Stimulated activated CD8-positive, alpha-beta memory T cell treated with anti-CD3 and anti-CD28 coated beads, Interleukin-4, amount 100 ng/mL, for 48 hours (primary cell): ENCODE measurements around the gene VDAC2.
A peak's percentile ranks its signal among the peaks of the same experiment; 100 is the strongest.
"Not testable (repeated sequence)": the region's sequence is repeated elsewhere in the genome, so short reads cannot be mapped to it uniquely, and the experiment has no call there.

Source experiments
- DNase-seq: peaks from one replicate; pipeline ENCODE4 v3.0.0-alpha.2; 2020

Gene VDAC2

GRCh38 chr10:75201793-75202307 lies 8.7 kb upstream of the VDAC2 start:
- DNase-seq, result peak; percentile 14

DNA sequence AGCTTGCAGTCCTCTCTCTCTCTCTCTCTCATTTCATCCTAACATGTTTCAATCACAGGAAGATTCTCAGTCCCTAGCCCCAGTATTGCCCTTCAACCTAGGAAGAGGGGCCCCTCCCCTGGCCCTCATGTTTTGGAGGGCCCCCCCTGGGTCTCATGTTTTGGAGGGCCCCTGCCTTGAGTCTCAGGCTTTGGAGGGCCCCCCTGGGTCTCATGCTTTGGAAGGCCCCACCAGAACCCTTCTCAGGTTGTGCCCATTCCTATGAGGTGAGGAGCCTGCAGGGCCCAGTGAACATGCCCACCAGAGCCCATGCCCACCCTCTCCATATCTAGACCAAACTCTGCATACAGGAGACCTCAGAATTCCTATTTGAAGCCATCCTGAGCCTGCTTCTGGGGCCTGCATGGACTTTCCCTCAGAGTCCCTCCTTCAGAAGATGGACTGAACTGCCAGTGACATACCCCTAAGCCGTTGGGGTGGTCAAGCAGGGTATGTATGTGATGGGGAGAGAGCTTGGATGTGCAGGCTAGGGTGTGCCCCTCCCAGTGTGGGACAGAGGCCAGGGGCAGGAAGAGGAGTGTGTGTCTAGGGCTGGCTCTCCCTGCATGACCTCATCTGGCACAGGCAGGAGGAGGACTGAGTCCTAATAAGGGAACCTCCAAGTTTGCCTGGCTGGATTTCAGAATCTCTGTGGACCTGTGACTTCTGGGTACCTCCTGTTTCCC lies 8.1 kb upstream of the VDAC2 start:
- peak; percentile 5 for DNase-seq

- not testable (repeated sequence) for DNase-seq
Observed at GRCh38 chr10:75203046-75203620, 7.5 kb upstream of the VDAC2 start.

- no peak for DNase-seq
Observed at GRCh38 chr10:75203724-75204123, 6.9 kb upstream of the VDAC2 start.

DNA sequence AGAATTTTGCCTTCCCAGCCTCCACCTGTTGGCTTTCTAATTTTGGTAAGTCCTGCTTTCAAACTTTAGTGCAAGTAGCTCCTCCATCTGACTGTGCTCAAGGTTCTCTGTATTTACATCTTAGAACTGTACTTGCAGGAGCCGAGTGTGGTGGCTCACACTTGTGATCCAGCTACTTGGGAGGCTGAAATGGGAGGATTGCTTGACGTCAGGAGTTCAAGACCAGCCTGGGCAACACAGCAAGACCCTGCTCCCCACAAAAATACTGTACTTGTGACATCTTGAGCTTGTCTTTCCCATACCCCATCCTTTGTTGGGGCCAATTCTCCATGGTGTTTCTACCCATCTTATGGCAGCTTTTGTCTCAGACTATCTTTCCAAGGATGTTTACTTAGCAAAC lies 4.7 kb upstream of the VDAC2 start:
- DNase-seq, result no peak

- DNase-seq, result not testable (repeated sequence)
Observed at GRCh38 chr10:75206638-75207037, 4.0 kb upstream of the VDAC2 start.

GRCh38 chr10:75207079-75207856 lies 3.3 kb upstream of the VDAC2 start:
- no peak for DNase-seq

DNA sequence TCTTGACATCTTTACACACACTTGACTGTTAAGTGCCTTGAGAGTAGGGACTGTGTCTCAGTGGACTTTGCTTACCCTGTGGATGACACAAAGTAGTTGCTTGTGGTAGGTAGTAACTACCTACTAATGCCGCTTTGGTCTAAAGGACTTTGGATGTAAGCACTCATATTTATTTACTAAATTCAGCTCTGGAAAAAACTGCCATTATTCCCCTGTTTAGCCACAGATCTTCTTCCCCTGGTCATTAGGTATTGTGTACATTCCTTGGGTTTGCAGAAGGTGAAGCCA lies 2.8 kb upstream of the VDAC2 start:
- no peak for DNase-seq

DNA sequence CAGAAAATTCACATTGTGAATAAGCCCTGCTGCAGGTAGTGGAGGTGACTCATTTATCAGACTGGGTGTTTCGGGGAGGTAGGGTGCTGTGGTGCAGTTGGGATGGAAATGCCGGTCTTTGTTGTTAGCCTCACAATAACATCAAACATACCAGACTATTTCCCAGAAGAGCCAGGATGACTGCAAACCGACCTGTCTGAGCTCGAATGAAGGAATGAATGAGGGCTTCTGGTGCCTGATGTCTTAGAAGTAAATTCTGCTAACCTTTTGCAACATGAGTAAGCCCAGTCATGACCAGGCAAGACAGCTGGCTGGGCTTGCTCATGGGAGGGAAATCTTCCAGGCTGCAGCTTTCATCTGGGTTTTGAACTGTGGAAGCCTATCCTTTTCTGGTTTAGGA lies 2.4 kb upstream of the VDAC2 start:
- DNase-seq, result no peak

DNA sequence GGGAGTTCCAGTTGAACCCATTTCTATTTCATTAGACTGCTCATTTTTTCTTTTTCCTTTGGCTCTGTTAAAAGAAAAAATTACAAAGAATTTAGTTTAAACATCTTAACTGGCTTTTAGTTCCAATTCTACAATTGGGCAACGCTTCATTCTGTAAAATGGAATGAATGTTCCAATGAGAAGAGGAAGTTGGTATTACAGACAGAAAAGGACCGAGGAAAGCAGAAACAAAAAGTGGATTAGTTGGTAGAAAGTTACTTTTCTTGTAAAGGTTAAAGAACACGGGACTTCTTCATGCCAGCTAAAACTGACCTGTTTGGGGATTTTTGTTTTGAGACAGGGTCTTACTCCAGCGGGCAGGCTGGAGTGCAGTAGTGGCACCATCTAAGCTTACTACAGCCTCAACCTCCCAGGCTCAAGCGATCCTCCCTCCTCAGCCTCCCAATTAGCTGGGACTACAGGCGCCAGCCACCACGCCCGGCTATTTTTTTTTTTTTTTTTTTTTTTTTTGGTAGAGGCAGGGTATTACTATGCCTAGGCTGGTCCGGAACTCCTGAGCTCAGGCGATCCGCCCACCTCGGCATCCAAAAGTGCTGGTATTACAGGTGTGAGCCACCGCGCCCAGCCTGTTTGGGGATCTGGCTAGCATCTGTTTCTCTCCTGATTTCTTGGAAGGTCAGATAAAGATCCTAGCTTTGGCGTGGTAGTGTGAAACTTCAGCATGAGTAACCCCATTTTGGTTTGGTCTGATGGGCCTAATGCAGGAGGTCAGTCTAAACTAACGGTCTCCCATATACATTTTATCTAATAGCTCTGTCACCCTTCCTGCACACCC lies 1.3 kb upstream of the VDAC2 start:
- no peak for DNase-seq

- peak; percentile 78 for DNase-seq
Observed at GRCh38 chr10:75209921-75210281, 695 bp upstream of the VDAC2 start.

DNA sequence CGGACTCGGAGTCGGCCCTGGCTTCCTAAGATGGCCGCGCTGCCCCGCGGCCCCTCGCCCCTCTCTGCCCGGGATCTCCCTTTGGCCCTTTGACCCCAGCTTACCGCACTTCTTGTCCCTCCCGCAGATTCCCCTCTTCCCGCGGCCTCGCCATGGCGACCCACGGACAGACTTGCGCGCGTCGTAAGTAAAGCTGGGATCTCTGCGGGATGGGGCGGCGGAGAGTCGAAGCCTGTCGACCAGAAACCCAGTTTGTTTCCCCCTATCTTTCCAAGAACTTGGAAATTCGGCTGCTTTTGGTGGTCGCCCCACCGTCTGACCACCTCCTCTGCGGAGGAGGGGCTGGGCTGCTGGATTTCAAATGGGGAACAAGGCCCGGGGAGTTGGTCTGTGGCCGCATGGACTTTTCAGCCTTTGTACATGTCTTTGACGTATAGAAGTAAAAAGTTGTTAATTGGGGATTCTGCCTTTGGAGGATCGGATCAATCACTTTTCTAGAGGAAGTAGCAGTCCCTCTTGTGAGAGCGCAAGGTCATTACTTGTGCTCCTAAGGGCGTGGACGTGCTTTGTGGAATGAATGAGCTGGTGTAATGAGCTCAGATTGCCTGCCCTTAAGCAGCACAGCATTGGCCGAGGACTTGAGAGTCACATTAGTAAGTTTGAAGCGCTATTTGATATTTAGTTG lies 553 bp downstream of the VDAC2 start:
- DNase-seq, result peak; percentile 50

- no peak for DNase-seq
Observed at GRCh38 chr10:75212343-75212742, 1.7 kb downstream of the VDAC2 start.

- no peak for DNase-seq
Observed at GRCh38 chr10:75220274-75220673, 9.7 kb downstream of the VDAC2 start.

GRCh38 chr10:75221492-75221891 lies 10.9 kb downstream of the VDAC2 start:
- DNase-seq, result not testable (repeated sequence)

DNA sequence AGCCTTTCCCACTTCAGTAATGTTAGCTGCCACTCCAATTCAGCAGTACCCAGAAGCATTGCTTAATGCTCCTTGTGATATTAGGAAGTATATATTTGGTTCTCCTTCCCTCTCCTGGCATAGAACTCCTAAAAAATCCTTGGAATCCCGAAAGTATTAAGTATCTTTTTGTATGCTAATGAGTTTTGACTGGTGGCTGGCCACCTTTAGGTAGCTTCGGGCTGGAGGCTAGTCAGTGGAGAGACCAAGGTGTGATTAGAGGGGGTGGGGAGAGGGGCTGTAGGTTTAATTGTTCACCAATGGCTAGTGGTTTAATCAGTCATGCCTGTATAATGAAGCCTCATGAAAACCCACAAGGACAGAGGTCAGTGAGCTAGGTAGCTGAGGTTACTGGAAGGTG lies 12.9 kb downstream of the VDAC2 start:
- no peak for DNase-seq

GRCh38 chr10:75226095-75226494 lies 15.5 kb downstream of the VDAC2 start:
- DNase-seq, result no peak

- DNase-seq, result no peak
Observed at GRCh38 chr10:75226656-75227055, 16.1 kb downstream of the VDAC2 start.

DNA sequence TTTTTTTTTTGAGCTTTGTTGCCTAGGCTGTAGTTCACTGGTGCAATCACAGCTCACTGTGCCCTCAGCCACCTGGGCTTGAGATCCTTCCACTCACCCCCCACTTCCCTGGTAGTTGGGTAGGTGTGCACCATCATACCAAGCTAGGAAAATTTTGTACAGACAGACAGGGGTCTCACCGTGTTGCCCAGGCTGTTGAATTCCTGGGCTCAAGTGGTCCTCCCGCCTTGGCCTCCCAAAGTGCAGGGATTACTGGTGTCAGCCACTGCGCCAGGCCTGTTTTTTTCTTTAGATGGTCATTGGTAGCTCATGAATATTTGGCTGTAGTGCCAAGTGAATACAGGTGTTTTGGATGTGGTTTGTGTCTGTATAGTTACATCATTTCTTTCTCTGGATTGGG lies 17.7 kb downstream of the VDAC2 start:
- DNase-seq, result no peak

DNA sequence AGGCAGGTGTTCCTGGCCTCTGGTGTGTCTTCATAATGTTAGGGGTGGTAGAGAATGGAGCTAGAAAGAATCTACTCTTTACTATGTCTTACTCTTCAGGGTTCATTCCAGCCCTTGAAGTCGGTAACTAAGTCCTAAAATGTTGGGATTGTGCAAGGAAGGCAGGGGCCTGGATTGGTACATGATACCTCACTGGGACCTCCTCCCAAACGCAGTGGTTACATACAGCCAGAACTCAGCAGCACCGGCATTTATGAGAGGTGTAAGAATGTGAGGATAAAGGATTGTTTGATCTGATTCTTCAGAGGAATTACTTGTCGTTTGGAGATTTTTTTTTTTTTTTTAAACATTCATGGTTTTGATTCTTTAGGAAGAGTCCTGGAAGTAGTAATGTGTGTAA lies 18.2 kb downstream of the VDAC2 start:
- no peak for DNase-seq

DNA sequence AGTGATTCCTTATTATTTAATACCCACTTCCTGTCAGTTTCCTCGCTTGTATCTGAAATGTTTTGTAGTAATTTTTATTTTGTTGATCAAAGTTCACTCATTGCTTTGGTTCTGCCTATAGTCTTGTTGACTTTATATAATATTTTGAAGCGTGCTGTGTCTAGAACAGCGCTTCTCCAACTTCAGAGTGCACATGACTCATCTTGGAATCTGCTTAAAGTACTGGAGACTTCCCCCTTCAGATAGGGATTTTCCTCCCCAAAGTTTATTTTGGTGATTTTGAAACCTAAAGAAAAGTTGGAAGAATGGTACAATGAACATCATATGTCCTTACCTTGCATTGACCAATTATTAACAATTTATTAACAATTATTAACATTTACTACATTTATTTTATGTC lies 19.4 kb downstream of the VDAC2 start:
- DNase-seq, result no peak

- DNase-seq, result peak; percentile 96
Observed at GRCh38 chr10:75230600-75231038, 20.0 kb downstream of the VDAC2 start.
